GM04503 (cell line): Measurements from ENCODE around the gene UTP4.

Source experiments
- DNase-seq: peaks from one replicate; pipeline ENCODE4 v3.0.0-alpha.2; 2012; ENCODE audit warnings: low read depth

Gene UTP4

DNA sequence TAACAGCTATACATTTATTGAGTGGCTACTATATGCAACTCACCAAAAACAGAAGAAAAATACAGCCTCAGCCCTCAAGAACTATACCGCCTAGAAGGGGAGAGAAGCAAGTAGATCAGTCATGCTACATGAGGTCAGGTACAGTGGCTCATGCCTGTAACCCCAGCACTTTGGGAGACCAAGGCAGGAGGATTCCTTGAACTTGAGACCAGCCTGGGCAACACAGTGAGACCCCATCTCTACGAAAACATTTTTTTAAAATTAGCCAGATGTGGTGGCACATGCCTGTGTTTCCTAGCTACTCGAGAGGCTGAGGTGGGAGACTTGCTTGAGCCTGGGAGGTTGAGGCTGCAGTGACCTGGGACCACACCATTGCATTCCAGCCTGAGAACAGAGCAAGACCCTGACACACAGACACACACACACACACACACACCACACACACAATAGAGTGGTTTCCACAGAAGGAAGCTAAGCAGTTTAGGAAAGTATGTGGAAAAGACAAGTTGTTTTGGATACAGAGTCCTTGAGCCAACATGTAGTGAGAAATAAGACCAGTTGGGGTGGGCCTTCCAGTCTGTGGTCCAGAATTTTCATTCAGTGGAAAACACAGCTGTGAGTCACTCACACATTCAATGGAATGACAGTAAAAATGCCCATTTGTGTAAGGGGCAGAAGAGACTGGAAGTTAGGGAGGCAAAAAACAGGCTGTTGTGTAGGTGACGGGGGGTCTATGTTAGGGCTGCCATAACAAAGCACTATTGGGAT lies 43.8 kb downstream of the UTP4 start:
- peak; percentile 86 for DNase-seq

DNA sequence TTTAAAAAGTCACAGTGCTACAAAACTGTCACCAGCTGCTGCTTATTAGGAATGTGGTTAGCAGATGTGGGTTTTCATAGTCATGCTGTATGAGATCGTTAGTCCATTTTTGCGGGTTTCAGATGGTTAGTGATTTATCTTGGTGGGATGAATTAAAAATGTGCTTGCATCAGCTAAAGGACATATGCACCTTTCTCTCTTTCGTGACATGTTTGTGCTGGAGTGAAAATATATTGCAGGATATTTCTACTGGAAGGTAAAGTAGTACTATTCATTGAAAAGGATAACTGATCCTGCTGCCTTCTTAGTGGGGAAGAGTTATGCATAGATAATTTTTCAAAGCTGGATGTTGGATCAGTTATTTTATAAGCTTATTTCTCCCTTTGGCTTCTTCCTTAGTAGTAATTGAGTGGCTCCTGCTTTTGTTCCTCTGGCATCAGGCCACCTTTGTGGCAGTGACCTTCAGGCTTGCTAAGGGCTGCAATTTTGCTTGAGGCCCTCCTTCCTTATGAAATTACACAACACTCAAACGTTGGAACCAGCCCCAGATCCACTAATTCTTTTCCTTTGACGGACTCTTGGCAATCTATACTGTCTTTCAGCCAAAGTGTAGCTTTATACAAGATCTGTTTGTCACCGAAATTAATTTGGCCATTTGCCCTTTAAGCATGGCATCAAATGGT lies 47.0 kb downstream of the UTP4 start:
- DNase-seq = peak; percentile 85

- no peak for DNase-seq
Observed at GRCh38 chr16:69180011-69180338, 47.5 kb downstream of the UTP4 start.

DNA sequence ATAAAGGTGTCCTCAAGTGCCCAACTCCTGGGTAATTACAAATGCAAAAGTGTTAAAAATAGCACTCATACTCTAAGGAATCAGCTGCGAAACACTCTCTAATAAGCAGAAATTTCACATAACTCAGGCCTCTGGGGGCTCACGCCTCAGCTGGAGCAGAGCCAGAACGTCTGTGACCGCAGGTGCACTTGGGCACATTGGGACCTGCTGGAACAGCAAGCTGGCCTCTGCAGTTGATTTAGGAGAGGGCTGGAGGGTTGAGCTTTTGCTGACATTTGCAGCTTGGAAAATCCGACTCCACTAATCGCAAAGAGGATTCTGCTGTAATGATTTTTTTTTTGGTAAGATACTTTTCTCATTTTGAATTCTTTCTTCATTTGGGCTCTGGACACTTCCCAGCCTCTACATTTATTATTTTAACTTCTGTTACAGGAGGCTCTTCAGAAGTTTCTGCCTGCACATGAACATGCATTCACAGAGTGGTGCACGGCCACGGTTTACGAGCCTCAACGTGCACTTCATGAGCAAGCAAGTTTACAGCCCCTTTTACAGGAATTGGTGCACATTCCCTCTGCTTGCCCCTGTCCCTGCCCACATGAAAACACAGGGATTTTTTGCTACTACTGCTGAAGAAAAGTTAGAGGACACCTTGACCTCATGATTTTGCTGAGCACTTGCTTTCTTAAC lies 50.4 kb downstream of the UTP4 start:
- no peak for DNase-seq

DNA sequence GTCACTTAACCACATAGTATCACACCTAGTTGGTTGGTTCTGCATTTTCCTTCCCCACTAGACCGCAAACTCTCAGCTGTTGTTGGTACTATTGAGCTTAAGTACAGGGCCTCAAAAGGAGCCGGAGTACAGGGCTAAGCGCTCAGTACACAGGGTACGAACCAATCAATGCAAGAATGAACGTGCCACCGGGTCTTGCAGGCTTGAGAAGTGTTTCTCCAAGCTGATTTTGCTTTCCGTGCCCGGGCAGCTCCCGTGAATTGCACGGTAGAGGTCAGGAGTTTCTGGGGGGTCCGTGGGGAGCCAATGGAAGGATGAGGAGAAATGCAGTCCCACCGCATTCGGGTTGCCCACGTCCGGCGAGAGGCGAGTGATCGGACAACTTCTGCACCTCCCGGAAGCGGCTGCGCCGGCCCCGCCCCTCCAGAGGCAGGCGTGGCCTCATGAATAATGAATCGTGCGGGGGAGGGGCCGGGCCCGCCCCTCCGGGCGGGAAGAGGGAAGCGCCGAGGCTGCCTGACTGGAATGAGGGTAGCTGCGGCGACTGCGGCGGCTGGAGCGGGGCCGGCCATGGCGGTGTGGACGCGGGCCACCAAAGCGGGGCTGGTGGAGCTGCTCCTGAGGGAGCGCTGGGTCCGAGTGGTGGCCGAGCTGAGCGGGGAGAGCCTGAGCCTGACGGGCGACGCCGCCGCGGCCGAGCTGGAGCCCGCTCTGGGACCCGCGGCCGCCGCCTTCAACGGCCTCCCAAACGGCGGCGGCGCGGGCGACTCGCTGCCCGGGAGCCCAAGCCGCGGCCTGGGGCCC lies 54.4 kb downstream of the UTP4 start, which contains the start of gene SNTB2:
TSS of gene SNTB2 (plus strand) at position 523 of the 804 bp plus-strand sequence. CDS start at position 526, 3 bp downstream.
- DNase-seq = peak; percentile 35

GRCh38 chr16:69187446-69188235 lies 55.2 kb downstream of the UTP4 start:
- DNase-seq = no peak

DNA sequence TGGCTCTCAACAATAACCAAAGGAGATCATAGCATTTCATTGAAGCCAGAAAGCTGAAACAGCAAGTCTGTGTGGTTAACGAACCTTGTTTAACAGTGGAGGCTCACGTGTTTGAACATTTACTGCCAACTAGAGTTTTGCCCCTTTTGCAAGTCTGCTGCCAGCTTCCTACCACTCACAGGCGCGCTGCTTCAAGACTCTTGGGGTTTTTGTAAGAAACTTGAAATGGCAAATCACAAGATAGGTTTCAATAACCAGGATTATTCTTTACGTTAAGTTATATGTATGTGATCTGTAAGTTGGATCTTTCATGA lies 55.7 kb downstream of the UTP4 start:
- no peak for DNase-seq

DNA sequence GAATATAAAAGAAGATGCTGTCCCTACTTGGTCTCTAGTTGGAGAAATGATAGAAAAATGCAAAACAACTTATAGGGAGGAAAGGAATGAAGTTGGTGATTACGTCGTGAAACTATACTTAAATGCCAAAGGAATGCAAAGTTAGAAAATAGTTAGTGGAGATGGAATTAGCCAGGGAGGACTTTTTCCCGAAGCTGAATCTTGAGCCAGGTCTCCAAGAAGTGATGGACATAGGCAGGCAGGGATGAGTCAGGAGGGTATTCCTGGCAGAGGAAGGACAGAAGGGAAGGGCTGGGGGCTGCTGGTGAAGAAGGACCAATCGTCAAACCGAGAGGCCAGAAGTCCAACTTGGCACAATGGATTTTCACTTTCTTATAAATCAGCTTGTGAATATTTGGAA lies 56.3 kb downstream of the UTP4 start:
- no peak for DNase-seq

DNA sequence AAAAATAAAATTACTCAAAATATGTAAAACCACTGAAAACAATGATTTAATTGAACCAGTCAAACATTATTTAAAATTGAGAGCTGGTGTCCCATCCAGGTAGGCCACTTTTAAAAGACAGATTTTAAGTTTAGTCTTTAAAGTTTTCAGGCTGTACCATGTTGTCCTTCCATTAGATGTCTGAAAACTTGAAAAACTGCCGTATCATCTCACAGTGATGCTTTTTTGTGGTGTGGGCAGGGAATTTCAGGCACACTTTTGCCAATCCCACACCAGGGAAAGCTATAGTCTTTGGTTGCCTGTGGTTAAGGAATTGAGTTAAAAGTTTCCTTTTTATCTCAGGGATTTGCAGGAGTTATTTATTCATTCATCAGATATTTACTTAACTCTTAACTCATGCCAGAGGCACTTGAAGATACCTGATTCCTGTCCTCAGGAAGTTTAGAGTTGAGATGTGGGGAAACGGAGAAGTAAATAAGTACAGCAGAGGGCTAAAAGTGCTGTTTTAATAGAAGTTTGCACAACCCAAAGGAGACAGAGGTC lies 57.7 kb downstream of the UTP4 start:
- DNase-seq = no peak

- DNase-seq = no peak
Observed at GRCh38 chr16:69190598-69190997, 58.1 kb downstream of the UTP4 start.

- no peak for DNase-seq
Observed at GRCh38 chr16:69191136-69191535, 58.7 kb downstream of the UTP4 start.

- no peak for DNase-seq
Observed at GRCh38 chr16:69193855-69194254, 61.4 kb downstream of the UTP4 start.

DNA sequence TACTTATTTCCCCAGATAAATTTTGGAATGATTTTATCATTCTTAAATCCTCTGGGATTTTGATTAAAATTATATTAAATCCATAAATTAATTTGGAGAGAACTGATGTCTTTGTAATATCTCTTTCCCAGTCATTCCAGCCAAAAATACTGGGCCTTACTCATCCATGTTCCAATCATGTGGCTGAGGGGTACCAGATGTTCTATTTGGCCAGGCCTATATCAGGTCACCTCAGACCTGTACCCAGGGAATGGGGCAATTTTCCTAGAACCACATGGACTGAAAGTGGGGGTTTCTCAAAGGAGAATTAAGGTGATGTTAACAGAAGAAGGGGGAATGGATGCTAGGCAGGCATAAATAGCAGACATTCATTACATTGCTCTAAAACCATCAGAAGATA lies 62.0 kb downstream of the UTP4 start:
- DNase-seq = no peak

- no peak for DNase-seq
Observed at GRCh38 chr16:69195369-69196029, 63.0 kb downstream of the UTP4 start.

DNA sequence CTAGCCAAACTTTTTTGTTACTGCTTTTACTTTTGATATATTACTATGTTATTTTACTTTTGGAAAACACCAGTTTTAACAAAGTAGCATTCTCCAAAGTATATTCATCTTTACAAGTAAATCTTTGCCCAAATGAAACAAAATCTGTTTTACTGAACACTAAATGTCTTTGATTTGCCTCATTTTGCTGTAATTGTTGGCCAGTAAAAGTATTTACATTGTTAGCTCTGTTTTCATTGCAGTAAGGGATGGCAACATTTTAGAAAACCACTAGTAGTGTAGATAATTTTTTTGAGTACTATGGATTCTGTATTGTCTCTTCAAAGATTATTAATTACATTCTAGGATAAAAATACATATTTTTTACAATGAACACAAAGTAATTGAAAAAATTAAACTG lies 65.1 kb downstream of the UTP4 start:
- no peak for DNase-seq

DNA sequence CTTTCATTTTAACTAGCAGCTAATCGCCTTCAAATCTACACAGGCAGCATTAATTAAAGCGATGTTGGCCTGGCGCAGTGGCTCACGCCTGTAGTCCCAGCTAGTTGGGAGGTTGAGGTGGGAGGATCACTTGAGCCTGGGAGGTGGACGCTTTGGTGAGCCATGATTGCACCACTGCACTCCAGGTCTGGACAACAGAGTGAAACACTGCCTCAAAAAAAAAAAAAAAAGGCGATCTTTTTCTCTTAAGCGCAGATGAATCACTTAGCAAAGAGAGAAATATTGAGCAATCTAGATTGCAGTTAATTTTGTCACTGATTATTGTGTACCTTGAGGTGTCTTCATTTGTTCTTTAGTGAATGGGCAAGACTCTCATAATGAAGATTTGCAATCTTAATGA lies 66.9 kb downstream of the UTP4 start:
- peak; percentile 55 for DNase-seq

DNA sequence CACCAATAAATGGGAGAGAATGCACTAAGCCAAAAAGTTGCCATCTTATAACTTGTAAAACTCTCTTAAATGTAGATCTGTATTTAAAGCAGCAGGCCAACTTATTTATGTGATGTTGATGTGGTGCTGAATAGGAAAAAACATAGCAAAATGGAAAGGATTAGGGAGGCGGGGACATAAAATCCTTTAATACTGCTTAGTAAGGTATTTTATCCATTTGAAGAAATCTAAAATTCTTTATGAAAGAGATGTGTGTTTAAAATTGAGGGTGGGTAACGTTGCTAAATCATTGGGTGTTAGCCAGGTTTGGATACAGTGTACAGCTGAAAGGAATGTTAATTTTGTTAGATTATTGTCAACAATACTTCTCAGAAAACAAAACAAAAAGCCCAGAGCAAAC lies 68.8 kb downstream of the UTP4 start:
- no peak for DNase-seq

DNA sequence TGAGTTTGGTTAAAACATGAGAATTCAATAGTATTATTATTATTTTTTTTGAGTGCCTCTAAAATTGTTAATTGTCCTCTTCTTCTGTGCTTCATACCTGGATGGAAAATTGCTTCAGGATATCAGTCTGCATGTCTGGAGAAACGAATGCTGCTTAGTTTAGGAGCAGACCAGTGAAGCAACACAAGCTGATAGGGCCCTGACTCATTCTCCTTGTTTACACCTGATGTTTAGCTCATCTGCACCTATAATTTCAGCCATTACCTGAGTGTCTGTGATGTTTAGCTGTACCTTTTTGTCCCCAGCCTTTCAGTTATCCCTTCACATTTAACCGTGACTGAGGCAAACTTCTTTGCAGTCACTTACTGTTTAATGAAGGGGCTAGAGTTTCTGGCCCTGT lies 69.3 kb downstream of the UTP4 start:
- no peak for DNase-seq

- no peak for DNase-seq
Observed at GRCh38 chr16:69204172-69204571, 71.7 kb downstream of the UTP4 start.

GRCh38 chr16:69209735-69210134 lies 77.3 kb downstream of the UTP4 start:
- no peak for DNase-seq

GRCh38 chr16:69217433-69217832 lies 85.0 kb downstream of the UTP4 start:
- no peak for DNase-seq
